MM.1S (cell line): ENCODE data around the gene SLC25A29.

Experiments
- DNase-seq: peaks from one replicate; pipeline ENCODE4 v3.0.0-alpha.2; 2015
- H2AFZ ChIP-seq: fragments of 300-600 bp; sonication (generic); 2 replicates; pipeline ENCODE4 v1.6.0; 2016; ENCODE audit warnings: antibody characterized with exemption, low read length
- H3F3A ChIP-seq: fragments of 300-600 bp; sonication (generic); 2 replicates; pipeline ENCODE4 v1.6.1; 2016; ENCODE audit warnings: mild to moderate bottlenecking, antibody characterized with exemption, low read length, moderate library complexity, mixed read lengths; ENCODE audit not compliant: insufficient read depth
- H3K27ac ChIP-seq: fragments of 300-600 bp; sonication (generic); 2 replicates; pipeline ENCODE4 v1.5.1; 2016; ENCODE audit warnings: mild to moderate bottlenecking, low read length
- H3K27me3 ChIP-seq: fragments of 300-600 bp; sonication (generic); replicated peaks from 2 replicates; pipeline ENCODE4 v1.6.0; 2016; ENCODE audit warnings: low read length; ENCODE audit not compliant: insufficient read depth
- H3K36me3 ChIP-seq: fragments of 300-600 bp; sonication (generic); replicated peaks from 2 replicates; pipeline ENCODE4 v1.6.1; 2016; ENCODE audit warnings: mild to moderate bottlenecking, low read length, mixed read lengths; ENCODE audit not compliant: insufficient read depth
- H3K4me1 ChIP-seq: fragments of 300-600 bp; sonication (generic); 2 replicates; pipeline ENCODE4 v1.6.1; 2016; ENCODE audit warnings: low read length, mixed read lengths
- H3K4me2 ChIP-seq: fragments of 300-600 bp; sonication (generic); 2 replicates; pipeline ENCODE4 v1.6.0; 2016; ENCODE audit warnings: low read depth, low read length
- H3K4me3 ChIP-seq: fragments of 300-600 bp; sonication (generic); 2 replicates; pipeline ENCODE4 v1.5.1; 2016; ENCODE audit warnings: low read length, mixed read lengths
- H3K79me2 ChIP-seq: fragments of 300-600 bp; sonication (generic); 2 replicates; pipeline ENCODE4 v1.6.1; 2016; ENCODE audit warnings: mixed run types, low read length, mixed read lengths
- H3K9ac ChIP-seq: fragments of 300-600 bp; sonication (generic); 2 replicates; pipeline ENCODE4 v1.6.1; 2016; ENCODE audit warnings: low read length, mixed read lengths
- H3K9me2 ChIP-seq: fragments of 300-600 bp; sonication (generic); replicated peaks from 2 replicates; pipeline ENCODE4 v1.6.1; 2016; ENCODE audit warnings: mild to moderate bottlenecking, low read length, mixed read lengths; ENCODE audit not compliant: insufficient read depth
- H3K9me3 ChIP-seq: fragments of 300-600 bp; sonication (generic); replicated peaks from 2 replicates; pipeline ENCODE4 v1.6.1; 2016; ENCODE audit warnings: mild to moderate bottlenecking, low read length, mixed read lengths; ENCODE audit not compliant: insufficient read depth
- H4K20me1 ChIP-seq: fragments of 300-600 bp; sonication (generic); 2 replicates; pipeline ENCODE4 v1.6.1; 2016; ENCODE audit warnings: mild to moderate bottlenecking, low read length, moderate library complexity, mixed read lengths; ENCODE audit not compliant: insufficient read depth
- CTCF ChIP-seq: fragments of 300-600 bp; sonication (generic); IDR thresholded peaks from 2 replicates; pipeline ENCODE4 v1.5.1; 2016; ENCODE audit warnings: antibody characterized with exemption, low read length, mixed read lengths
- EZH2 ChIP-seq: fragments of 300-600 bp; sonication (generic); optimal IDR thresholded peaks from 2 replicates; pipeline ENCODE3; 2017; ENCODE audit warnings: low read depth, mild to moderate bottlenecking, antibody characterized with exemption, low read length, mixed read lengths
- EZH2phosphoT487 ChIP-seq: fragments of 300-600 bp; sonication (generic); IDR thresholded peaks from 2 replicates; pipeline ENCODE4 v1.6.1; 2018; ENCODE audit warnings: antibody characterized with exemption, low read length

Gene SLC25A29

GRCh38 chr14:100287202-100287997 lies 18.8 kb downstream of the SLC25A29 start:
- no peaks in the 10 kb centered on the region for H3K79me2 ChIP-seq
- H3K27ac ChIP-seq: no peak overlapping the region
- no peaks in the 10 kb centered on the region for H4K20me1 ChIP-seq
- no peak overlapping the region for H3K4me2 ChIP-seq
- H3K4me3 ChIP-seq: no peak overlapping the region
- no peaks in the 10 kb centered on the region for H3K9me3 ChIP-seq
- H3K27me3 ChIP-seq: no peaks in the 10 kb centered on the region
- no peak overlapping the region for H3K9ac ChIP-seq
- TF ChIP-seq EZH2 (no peak), CTCF (no peak), EZH2phosphoT487 (no peak)
- no peaks in the 10 kb centered on the region for H3K4me1 ChIP-seq
- no peaks in the 10 kb centered on the region for H3F3A ChIP-seq
- H3K9me2 ChIP-seq: no peaks in the 10 kb centered on the region
- DNase-seq: no peak
- no peak overlapping the region for H2AFZ ChIP-seq
- H3K36me3 ChIP-seq: no peaks in the 10 kb centered on the region

GRCh38 chr14:100286484-100287191 lies 19.6 kb downstream of the SLC25A29 start:
- Histone ChIP-seq H3K4me3 (no peak overlapping the region), H2AFZ (no peak overlapping the region), H3K36me3 (no peaks in the 10 kb centered on the region), H3K27me3 (no peaks in the 10 kb centered on the region), H3K9ac (no peak overlapping the region), H3K79me2 (peaks cover 3% of the 10 kb centered on the region; the same call in 1 of the 2 replicates), H3K4me1 (no peaks in the 10 kb centered on the region), H3K27ac (no peak overlapping the region), H3K4me2 (no peak overlapping the region), H4K20me1 (no peaks in the 10 kb centered on the region), H3K9me2 (no peaks in the 10 kb centered on the region), H3F3A (no peaks in the 10 kb centered on the region), H3K9me3 (no peaks in the 10 kb centered on the region)
- DNase-seq: no peak
- no peak for TF ChIP-seq EZH2phosphoT487
- TF ChIP-seq EZH2: no peak
- TF ChIP-seq CTCF: no peak

GRCh38 chr14:100285913-100286400 lies 20.3 kb downstream of the SLC25A29 start:
- Histone ChIP-seq H2AFZ (no peak overlapping the region), H3K36me3 (no peaks in the 10 kb centered on the region), H3K4me3 (peak overlapping the region; percentile 66), H3K79me2 (peaks cover 5% of the 10 kb centered on the region; the same call in 1 of the 2 replicates), H3F3A (no peaks in the 10 kb centered on the region), H4K20me1 (no peaks in the 10 kb centered on the region), H3K9me2 (no peaks in the 10 kb centered on the region), H3K9ac (peak overlapping the region; percentile 78; the same call in 1 of the 2 replicates), H3K4me2 (peak overlapping the region; percentile 59; the same call in 1 of the 2 replicates), H3K27me3 (no peaks in the 10 kb centered on the region), H3K9me3 (no peaks in the 10 kb centered on the region), H3K27ac (no peak overlapping the region), H3K4me1 (no peaks in the 10 kb centered on the region)
- TF ChIP-seq EZH2: no peak
- TF ChIP-seq CTCF: no peak
- TF ChIP-seq EZH2phosphoT487: no peak
- no peak for DNase-seq
